Measurements from ENCODE around the gene CRYBA4. TPM values are rescaled to one million over a fixed set of nuclear protein-coding genes. Genes with fewer than 3 reads are reported as not detected.

CRYBA4 gene
- total RNA-seq, result under 1 TPM in 1 of 7 donors, not detected in 6; 0.59 TPM
- polyA plus RNA-seq, result not detected
- long read RNA-seq, donor 1, result 0 reads
- long read RNA-seq, donor 2, result 0 reads
- long read RNA-seq, donor 3, result 0 reads

DNA sequence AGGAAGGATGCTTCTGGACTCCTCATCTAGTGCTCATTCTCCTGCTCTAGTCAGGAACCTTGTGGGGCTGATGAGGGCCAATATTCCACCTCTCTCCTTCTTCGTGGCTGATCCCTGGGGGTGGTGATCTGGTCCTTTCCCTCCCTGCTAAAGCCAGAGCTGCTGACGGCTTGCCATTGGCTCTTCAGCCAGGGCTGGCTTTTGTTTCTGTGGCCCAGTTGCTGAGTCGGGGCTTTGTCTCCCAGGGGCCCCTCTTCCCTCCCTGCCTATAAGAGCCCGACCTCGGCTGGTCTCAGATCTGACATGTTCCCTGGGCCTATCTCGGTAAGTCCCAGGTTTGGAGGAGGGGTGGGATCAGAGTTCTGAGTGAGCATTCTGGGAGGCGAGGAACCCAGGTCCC lies at the start of gene CRYBA4:
Gene CRYBA4, plus strand, starts transcription at position 301 of the 400 bp plus-strand sequence. CDS start 634 bp downstream, outside the sequence.
- no peak within 1 kb of the TSS for H3K27ac ChIP-seq
- TF ChIP-seq, protein P1, sequence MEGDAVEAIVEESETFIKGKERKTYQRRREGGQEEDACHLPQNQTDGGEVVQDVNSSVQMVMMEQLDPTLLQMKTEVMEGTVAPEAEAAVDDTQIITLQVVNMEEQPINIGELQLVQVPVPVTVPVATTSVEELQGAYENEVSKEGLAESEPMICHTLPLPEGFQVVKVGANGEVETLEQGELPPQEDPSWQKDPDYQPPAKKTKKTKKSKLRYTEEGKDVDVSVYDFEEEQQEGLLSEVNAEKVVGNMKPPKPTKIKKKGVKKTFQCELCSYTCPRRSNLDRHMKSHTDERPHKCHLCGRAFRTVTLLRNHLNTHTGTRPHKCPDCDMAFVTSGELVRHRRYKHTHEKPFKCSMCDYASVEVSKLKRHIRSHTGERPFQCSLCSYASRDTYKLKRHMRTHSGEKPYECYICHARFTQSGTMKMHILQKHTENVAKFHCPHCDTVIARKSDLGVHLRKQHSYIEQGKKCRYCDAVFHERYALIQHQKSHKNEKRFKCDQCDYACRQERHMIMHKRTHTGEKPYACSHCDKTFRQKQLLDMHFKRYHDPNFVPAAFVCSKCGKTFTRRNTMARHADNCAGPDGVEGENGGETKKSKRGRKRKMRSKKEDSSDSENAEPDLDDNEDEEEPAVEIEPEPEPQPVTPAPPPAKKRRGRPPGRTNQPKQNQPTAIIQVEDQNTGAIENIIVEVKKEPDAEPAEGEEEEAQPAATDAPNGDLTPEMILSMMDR (IDR thresholded peaks at IDR 0.05), result no peak
- TF ChIP-seq POLR2A (IDR thresholded peaks at IDR 0.05) (no peak), EP300 (IDR thresholded peaks at IDR 0.05) (no peak)
- 50 to 68% (median 66%) methylated on average over 7 of the region's 7 CpGs for WGBS, 3 donors
- intact Hi-C loops (cut with DNase I), result no loop called here
- no peaks in the 10 kb centered on the region for H3K4me1 ChIP-seq (ENCODE audit: insufficient read depth)
- no peaks in the 10 kb centered on the region for H3K9me3 ChIP-seq
- DNase-seq, result no peak
- no peaks in the 10 kb centered on the region for H3K27me3 ChIP-seq
- no peak within 1 kb of the TSS for H3K4me3 ChIP-seq
- H3K36me3 ChIP-seq, result no peaks in the 10 kb centered on the region

DNA sequence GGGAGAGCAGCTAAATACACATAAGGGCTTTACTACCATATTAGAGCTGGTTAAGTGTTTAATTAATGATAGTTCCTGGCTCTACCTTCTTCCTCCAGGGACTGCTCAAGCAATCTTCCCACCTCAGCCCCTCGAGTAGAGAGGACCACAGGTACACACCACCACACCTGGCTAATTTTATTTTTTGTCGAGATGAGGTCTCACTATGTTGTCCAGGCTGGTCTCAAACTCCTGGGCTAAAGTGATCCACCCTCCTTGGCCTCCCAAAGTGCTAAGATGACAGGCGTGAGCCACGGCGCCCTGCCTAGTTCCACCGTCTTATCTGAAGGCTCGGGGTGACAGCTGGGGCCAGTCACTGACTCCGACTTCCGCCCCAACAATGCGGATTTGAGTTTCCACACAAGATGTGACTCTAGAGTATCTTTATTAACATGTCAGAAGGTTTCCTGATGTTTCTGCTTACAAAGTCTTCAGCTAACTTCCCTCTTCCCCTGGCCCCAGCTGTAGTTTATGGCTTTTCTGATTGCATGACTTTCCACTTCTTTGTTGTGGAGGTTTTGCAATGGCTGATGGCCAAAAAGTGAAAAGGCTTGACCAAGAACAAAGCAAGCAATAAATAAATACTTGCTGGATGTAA lies 48.6 kb upstream of the CRYBA4 start:
- DNase-seq, result no peak
- WGBS, 3 donors, result 50 to 61% (median 52%) methylated on average over 10 of the region's 10 CpGs
- Histone ChIP-seq H3K36me3 (no peaks in the 10 kb centered on the region), H3K4me3 (no peak overlapping the region), H3K4me1 (ENCODE audit: insufficient read depth) (no peaks in the 10 kb centered on the region), H3K9me3 (no peaks in the 10 kb centered on the region), H3K27me3 (no peaks in the 10 kb centered on the region), H3K27ac (no peak overlapping the region)
- intact Hi-C loops (cut with DNase I), result no loop called here
- TF ChIP-seq, protein P1 (IDR thresholded peaks at IDR 0.05), result no peak
- TF ChIP-seq EP300 (IDR thresholded peaks at IDR 0.05) (no peak), POLR2A (IDR thresholded peaks at IDR 0.05) (no peak)

DNA sequence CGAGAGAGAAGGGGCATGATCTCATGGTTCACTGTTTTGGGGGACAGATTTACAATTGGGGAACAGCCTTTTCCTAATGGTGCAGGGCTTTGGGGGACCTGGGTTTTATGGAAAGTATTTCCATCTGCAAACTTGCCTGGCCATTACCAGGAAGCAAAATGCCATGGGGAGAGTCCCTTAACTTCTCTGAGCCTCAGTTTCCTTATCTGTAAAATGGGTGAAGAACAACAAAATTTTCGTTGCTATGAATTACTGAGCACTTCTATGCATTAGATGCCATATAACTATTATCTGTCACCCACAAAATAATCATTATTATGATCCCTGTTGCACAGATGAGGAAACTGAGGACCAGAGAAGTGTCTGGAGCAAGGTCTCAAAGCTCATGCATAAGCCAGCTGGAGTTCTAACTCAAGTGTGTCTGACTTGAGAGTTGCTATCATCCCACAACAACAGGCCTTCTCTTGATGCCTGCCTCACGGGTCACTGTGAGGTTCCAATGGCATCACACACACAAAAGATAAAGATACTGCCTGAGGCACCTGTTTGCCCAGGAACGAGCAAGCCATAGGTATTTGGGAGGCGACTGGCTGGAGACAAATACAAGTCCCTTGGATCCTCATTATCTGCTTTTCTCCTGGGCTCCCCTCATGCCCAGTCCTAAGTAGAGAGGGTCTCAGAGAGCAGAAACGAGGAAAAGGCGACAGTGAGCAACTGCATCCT lies 47.6 kb upstream of the CRYBA4 start:
- TF ChIP-seq EP300 (IDR thresholded peaks at IDR 0.05) (no peak), POLR2A (IDR thresholded peaks at IDR 0.05) (no peak)
- TF ChIP-seq, protein P1 (IDR thresholded peaks at IDR 0.05), result no peak
- no peaks in the 10 kb centered on the region for H3K36me3 ChIP-seq
- H3K4me1 ChIP-seq (ENCODE audit: insufficient read depth), result no peaks in the 10 kb centered on the region
- H3K27ac ChIP-seq, result no peak overlapping the region
- no peak overlapping the region for H3K4me3 ChIP-seq
- intact Hi-C loops (cut with DNase I), result no loop called here
- no peak for DNase-seq
- H3K27me3 ChIP-seq, result no peaks in the 10 kb centered on the region
- 81 to 84% (median 82%) methylated on average over 7 of the region's 7 CpGs for WGBS, 3 donors
- no peaks in the 10 kb centered on the region for H3K9me3 ChIP-seq

DNA sequence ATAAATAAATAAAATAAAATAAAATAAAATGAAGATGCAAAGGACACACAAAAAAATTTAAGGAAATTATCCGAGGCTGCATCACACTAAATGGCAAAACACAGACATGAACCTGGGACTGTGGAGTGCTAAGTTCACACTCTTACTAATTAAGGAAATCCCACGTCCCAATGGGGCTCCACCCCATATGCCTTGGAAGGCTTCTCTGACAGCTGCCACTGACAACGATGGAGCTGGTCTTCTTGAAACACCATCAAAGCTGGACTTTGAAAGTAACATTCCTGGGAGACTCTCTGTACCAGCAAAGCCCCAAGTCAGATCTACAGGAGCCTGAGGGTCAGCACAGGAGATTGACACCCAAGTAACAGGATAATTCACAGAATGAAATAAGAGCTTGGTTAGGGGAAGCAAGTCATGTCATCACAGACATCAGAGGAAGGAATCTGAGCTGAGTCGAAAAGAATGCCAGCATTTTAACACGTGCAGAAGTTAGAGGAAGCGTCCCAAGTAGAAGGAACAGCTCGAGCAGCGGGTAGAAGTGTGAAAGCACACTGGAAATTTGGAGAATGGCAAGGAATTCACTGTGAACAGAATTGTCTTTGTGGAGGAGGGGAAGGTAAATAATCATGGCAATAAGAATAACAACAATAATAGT lies 45.6 kb upstream of the CRYBA4 start:
- Histone ChIP-seq H3K27ac (no peak overlapping the region), H3K9me3 (no peaks in the 10 kb centered on the region), H3K36me3 (no peaks in the 10 kb centered on the region), H3K27me3 (no peaks in the 10 kb centered on the region), H3K4me3 (no peak overlapping the region), H3K4me1 (ENCODE audit: insufficient read depth) (no peaks in the 10 kb centered on the region)
- DNase-seq, result no peak
- intact Hi-C loops (cut with DNase I), result no loop called here
- 61 to 70% (median 65%) methylated on average over 8 of the region's 8 CpGs for WGBS, 3 donors
- no peak for TF ChIP-seq EP300 (IDR thresholded peaks at IDR 0.05)
- TF ChIP-seq, protein P1 (IDR thresholded peaks at IDR 0.05), result no peak
- TF ChIP-seq POLR2A (IDR thresholded peaks at IDR 0.05), result no peak
